Measurements from ENCODE around the gene CELF2. TPM values are rescaled to one million over a fixed set of nuclear protein-coding genes. Genes with fewer than 3 reads are reported as not detected.

The CELF2 gene
- total and polyA plus RNA-seq, 2 experiments from 2014 or later = 14.4 to 26.5 TPM

- Histone ChIP-seq H3K79me2 (ENCODE audit: insufficient read depth) (no peaks in the 10 kb centered on the region), H3K27me3 (replicated peaks; ENCODE audit: insufficient read depth) (no peaks in the 10 kb centered on the region), H3K36me3 (ENCODE audit: low read depth) (no peaks in the 10 kb centered on the region), H3F3A (ENCODE audit: insufficient read depth) (no peaks in the 10 kb centered on the region), H3K4me2 (ENCODE audit: unreplicated experiment) (no peak overlapping the region), H3K9me2 (ENCODE audit: insufficient read depth) (no peaks in the 10 kb centered on the region), H3K27ac (no peak overlapping the region), H3K4me1 (ENCODE audit: insufficient read depth) (no peaks in the 10 kb centered on the region), H4K20me1 (ENCODE audit: insufficient read depth) (no peaks in the 10 kb centered on the region), H3K9ac (no peak overlapping the region), H3K4me3 (no peak overlapping the region), H3K9me3 (ENCODE audit: low read depth) (no peaks in the 10 kb centered on the region), H2AFZ (no peak overlapping the region)
- no peak for TF ChIP-seq EZH2phosphoT487 (IDR thresholded peaks at IDR 0.05; ENCODE audit: insufficient read depth, low read depth)
- no peak for TF ChIP-seq EZH2 (IDR thresholded peaks at IDR 0.05; ENCODE audit: insufficient read depth, poor library complexity, severe bottlenecking)
- no peak for DNase-seq
- 38 to 47% methylated on average over 5 of the region's 5 CpGs for WGBS, 2 experiments (ENCODE audit: low coverage in 1 of 2, low lambda C conversion rate in 2 of 2, missing lambda C conversion rate in 2 of 2)
- in situ Hi-C loops (cut with MboI) = loop anchor here (25.0 kb wide), 1 partner anchor 1677 kb away; no protein-coding TSS in a partner anchor
Observed at GRCh38 chr10:11063856-11064255, 46.2 kb downstream of the CELF2 start.

DNA sequence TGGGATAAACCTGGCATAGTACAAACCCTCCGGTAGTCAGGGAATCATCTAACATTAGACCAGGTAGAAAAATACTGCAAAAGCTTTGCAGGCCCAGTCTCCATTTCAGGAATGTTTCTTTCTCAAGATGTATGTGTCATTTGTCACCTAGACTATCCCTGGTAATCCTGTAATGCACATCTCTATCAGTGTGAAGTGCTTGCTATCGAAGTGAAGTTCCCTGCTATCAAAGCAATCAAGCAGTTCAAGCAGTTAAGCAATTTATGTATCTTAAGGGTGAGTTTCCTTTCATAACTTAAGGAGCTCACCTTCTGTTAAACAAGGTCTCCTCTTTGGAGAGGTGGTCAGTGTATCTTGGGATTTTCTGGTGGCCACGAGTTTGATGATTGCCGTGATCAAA is 47.2 kb downstream of the CELF2 start:
- in situ Hi-C loops (cut with MboI) = loop anchor here (25.0 kb wide), 1 partner anchor 1678 kb away; no protein-coding TSS in a partner anchor
- no peaks in the 10 kb centered on the region for H3K4me1 ChIP-seq (ENCODE audit: insufficient read depth)
- no peak overlapping the region for H2AFZ ChIP-seq
- DNase-seq = no peak
- H3K27me3 ChIP-seq (replicated peaks; ENCODE audit: insufficient read depth) = no peaks in the 10 kb centered on the region
- 79 to 87% methylated on average over 4 of the region's 4 CpGs for WGBS, 2 experiments (ENCODE audit: low coverage in 1 of 2, low lambda C conversion rate in 2 of 2, missing lambda C conversion rate in 2 of 2)
- H3K4me2 ChIP-seq (ENCODE audit: unreplicated experiment) = no peak overlapping the region
- peaks cover 4% of the 10 kb centered on the region; the same call in 1 of the 2 replicates for H4K20me1 ChIP-seq (ENCODE audit: insufficient read depth)
- no peak overlapping the region for H3K4me3 ChIP-seq
- H3K36me3 ChIP-seq (ENCODE audit: low read depth) = no peaks in the 10 kb centered on the region
- no peak for TF ChIP-seq EZH2phosphoT487 (IDR thresholded peaks at IDR 0.05; ENCODE audit: insufficient read depth, low read depth)
- no peak for TF ChIP-seq EZH2 (IDR thresholded peaks at IDR 0.05; ENCODE audit: insufficient read depth, poor library complexity, severe bottlenecking)
- H3K79me2 ChIP-seq (ENCODE audit: insufficient read depth) = no peaks in the 10 kb centered on the region
- no peaks in the 10 kb centered on the region for H3F3A ChIP-seq (ENCODE audit: insufficient read depth)
- H3K9me2 ChIP-seq (ENCODE audit: insufficient read depth) = no peaks in the 10 kb centered on the region
- H3K9me3 ChIP-seq (ENCODE audit: low read depth) = no peaks in the 10 kb centered on the region
- no peak overlapping the region for H3K9ac ChIP-seq
- H3K27ac ChIP-seq = no peak overlapping the region

DNA sequence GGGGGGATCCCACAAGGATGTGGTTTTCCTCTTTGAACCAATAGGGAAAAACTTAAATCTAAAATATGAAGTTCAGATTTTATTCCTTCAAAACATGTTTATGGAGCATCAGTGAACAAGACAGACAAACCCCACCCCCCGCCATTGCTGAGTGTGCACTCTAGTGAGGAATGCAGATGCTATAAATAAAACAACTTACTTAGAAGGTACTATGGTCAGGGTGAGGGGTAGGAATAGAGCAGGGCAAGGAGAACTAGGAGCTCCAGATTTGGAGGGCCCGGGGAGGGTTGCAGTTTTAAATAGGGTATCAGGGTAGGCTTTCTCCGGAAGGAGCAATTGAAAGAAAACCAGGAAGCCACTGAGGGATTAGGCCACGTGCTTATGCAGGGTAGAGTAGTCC is 47.9 kb downstream of the CELF2 start:
- H4K20me1 ChIP-seq (ENCODE audit: insufficient read depth) = peaks cover 4% of the 10 kb centered on the region; the same call in 1 of the 2 replicates
- H3F3A ChIP-seq (ENCODE audit: insufficient read depth) = no peaks in the 10 kb centered on the region
- no peak overlapping the region for H2AFZ ChIP-seq
- H3K36me3 ChIP-seq (ENCODE audit: low read depth) = no peaks in the 10 kb centered on the region
- H3K4me3 ChIP-seq = no peak overlapping the region
- no peak overlapping the region for H3K27ac ChIP-seq
- H3K9me2 ChIP-seq (ENCODE audit: insufficient read depth) = no peaks in the 10 kb centered on the region
- DNase-seq = no peak
- 65 to 71% methylated on average over 4 of the region's 4 CpGs for WGBS, 2 experiments (ENCODE audit: low coverage in 1 of 2, low lambda C conversion rate in 2 of 2, missing lambda C conversion rate in 2 of 2)
- no peak overlapping the region for H3K9ac ChIP-seq
- H3K27me3 ChIP-seq (replicated peaks; ENCODE audit: insufficient read depth) = no peaks in the 10 kb centered on the region
- no peaks in the 10 kb centered on the region for H3K79me2 ChIP-seq (ENCODE audit: insufficient read depth)
- TF ChIP-seq EZH2 (IDR thresholded peaks at IDR 0.05; ENCODE audit: insufficient read depth, poor library complexity, severe bottlenecking) (no peak), EZH2phosphoT487 (IDR thresholded peaks at IDR 0.05; ENCODE audit: insufficient read depth, low read depth) (no peak)
- in situ Hi-C loops (cut with MboI) = loop anchor here (25.0 kb wide), 1 partner anchor 1678 kb away; no protein-coding TSS in a partner anchor
- no peak overlapping the region for H3K4me2 ChIP-seq (ENCODE audit: unreplicated experiment)
- no peaks in the 10 kb centered on the region for H3K4me1 ChIP-seq (ENCODE audit: insufficient read depth)
- no peaks in the 10 kb centered on the region for H3K9me3 ChIP-seq (ENCODE audit: low read depth)

DNA sequence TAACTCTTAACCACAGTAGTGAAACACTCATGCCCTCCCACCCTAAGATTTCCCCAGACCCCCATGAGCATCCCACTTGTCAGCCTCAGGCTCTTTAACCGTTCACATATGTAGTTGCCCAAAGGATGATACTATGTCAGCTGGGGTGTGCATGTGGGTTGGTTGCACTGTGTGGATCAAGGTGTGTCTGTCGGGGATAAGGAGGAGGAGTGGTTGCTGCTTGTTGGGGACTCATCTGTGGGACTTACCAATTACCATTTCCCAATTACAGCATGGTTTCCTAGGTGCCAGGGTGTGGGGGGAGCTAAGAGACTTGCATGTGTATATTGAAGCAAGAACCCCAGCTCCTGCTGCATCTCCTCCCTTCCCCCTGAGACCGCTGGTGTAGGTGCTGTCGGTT is 48.8 kb downstream of the CELF2 start:
- H3K79me2 ChIP-seq (ENCODE audit: insufficient read depth) = no peaks in the 10 kb centered on the region

More for the DNA sequence above, 48.8 kb downstream of the CELF2 start:
- H4K20me1 ChIP-seq (ENCODE audit: insufficient read depth) = peaks cover 4% of the 10 kb centered on the region; the same call in 1 of the 2 replicates
- no peak overlapping the region for H3K4me2 ChIP-seq (ENCODE audit: unreplicated experiment)
- H3K9me3 ChIP-seq (ENCODE audit: low read depth) = no peaks in the 10 kb centered on the region
- no peaks in the 10 kb centered on the region for H3K27me3 ChIP-seq (replicated peaks; ENCODE audit: insufficient read depth)
- H3K9me2 ChIP-seq (ENCODE audit: insufficient read depth) = no peaks in the 10 kb centered on the region
- H3K4me1 ChIP-seq (ENCODE audit: insufficient read depth) = no peaks in the 10 kb centered on the region
- no peaks in the 10 kb centered on the region for H3K36me3 ChIP-seq (ENCODE audit: low read depth)
- H2AFZ ChIP-seq = no peak overlapping the region
- WGBS, 2 experiments (ENCODE audit: low coverage in 1 of 2, low lambda C conversion rate in 2 of 2, missing lambda C conversion rate in 2 of 2) = 63 to 67% methylated on average over 4 of the region's 4 CpGs
- no peak for TF ChIP-seq EZH2phosphoT487 (IDR thresholded peaks at IDR 0.05; ENCODE audit: insufficient read depth, low read depth)
- no peak for TF ChIP-seq EZH2 (IDR thresholded peaks at IDR 0.05; ENCODE audit: insufficient read depth, poor library complexity, severe bottlenecking)
- H3K4me3 ChIP-seq = no peak overlapping the region
- H3K27ac ChIP-seq = no peak overlapping the region
- DNase-seq = no peak
- H3F3A ChIP-seq (ENCODE audit: insufficient read depth) = no peaks in the 10 kb centered on the region
- no peak overlapping the region for H3K9ac ChIP-seq
- in situ Hi-C loops (cut with MboI) = loop anchor here (25.0 kb wide), 1 partner anchor 1679 kb away; no protein-coding TSS in a partner anchor

Measured in GM23248 (cell line).